H9 (cell line): ENCODE results near the gene BTRC. TPM values are rescaled to one million over a fixed set of nuclear protein-coding genes. Genes with fewer than 3 reads are reported as not detected.

ENCODE experiments used
- DNase-seq: peaks from one replicate; pipeline ENCODE4 v3.0.0-alpha.2; 2017
- H2AFZ ChIP-seq: one replicate; pipeline ENCODE4 v1.6.1; 2013; ENCODE audit warnings: mild to moderate bottlenecking, low read length, control low read depth, moderate library complexity
- H2AK5ac ChIP-seq: 2 replicates; pipeline ENCODE4 v1.6.1; 2013; ENCODE audit warnings: low read length, control low read depth, mixed read lengths; ENCODE audit not compliant: insufficient read length
- H2BK120ac ChIP-seq: one replicate; pipeline ENCODE4 v1.6.1; 2013; ENCODE audit warnings: low read depth, mild to moderate bottlenecking, low read length, control low read depth, inconsistent platforms; ENCODE audit not compliant: poor library complexity, severe bottlenecking
- H2BK12ac ChIP-seq: 2 replicates; pipeline ENCODE4 v1.6.1; 2013; ENCODE audit warnings: low read length, control low read depth, mixed read lengths, low read depth; ENCODE audit not compliant: insufficient read length
- H2BK15ac ChIP-seq: 2 replicates; pipeline ENCODE4 v1.6.1; 2013; ENCODE audit warnings: low read depth, low read length, control low read depth
- H2BK20ac ChIP-seq: one replicate; pipeline ENCODE4 v1.6.1; 2013; ENCODE audit warnings: low read depth, mild to moderate bottlenecking, low read length, control low read depth, inconsistent platforms; ENCODE audit not compliant: poor library complexity, severe bottlenecking
- H2BK5ac ChIP-seq: 2 replicates; pipeline ENCODE4 v1.6.1; 2013; ENCODE audit warnings: low read length, control low read depth, mixed read lengths; ENCODE audit not compliant: insufficient read length
- H3K14ac ChIP-seq: 2 replicates; pipeline ENCODE4 v1.6.1; 2013; ENCODE audit warnings: low read length, control low read depth; ENCODE audit not compliant: insufficient read depth
- H3K18ac ChIP-seq: 2 replicates; pipeline ENCODE4 v1.6.1; 2013; ENCODE audit warnings: low read depth, mild to moderate bottlenecking, mixed read lengths, low read length, control low read depth; ENCODE audit not compliant: insufficient read length
- H3K23ac ChIP-seq: 2 replicates; pipeline ENCODE4 v1.6.1; 2013; ENCODE audit warnings: low read length, control low read depth, mixed read lengths, low read depth; ENCODE audit not compliant: insufficient read length
- H3K23me2 ChIP-seq: 2 replicates; pipeline ENCODE4 v1.6.1; 2013; ENCODE audit warnings: low read depth, mild to moderate bottlenecking, mixed read lengths, low read length, control low read depth; ENCODE audit not compliant: insufficient read length, poor library complexity, severe bottlenecking
- H3K27ac ChIP-seq: 2 replicates; pipeline ENCODE4 v1.5.1; 2013; ENCODE audit warnings: low read length, control low read depth, mixed read lengths, low read depth; ENCODE audit not compliant: insufficient read length
- H3K27me3 ChIP-seq: 2 replicates; pipeline ENCODE4 v1.6.1; 2013; ENCODE audit warnings: low read length, control low read depth, inconsistent platforms; ENCODE audit not compliant: insufficient read depth
- H3K4ac ChIP-seq: 2 replicates; pipeline ENCODE4 v1.6.1; 2013; ENCODE audit warnings: low read depth, mild to moderate bottlenecking, control low read depth, inconsistent platforms, low read length, moderate library complexity
- H3K4me1 ChIP-seq: 2 replicates; pipeline ENCODE4 v1.6.1; 2013; ENCODE audit warnings: low read length, control low read depth, inconsistent platforms; ENCODE audit not compliant: insufficient read depth
- H3K4me2 ChIP-seq: 2 replicates; pipeline ENCODE4 v1.6.1; 2013; ENCODE audit warnings: low read length, control low read depth, mixed read lengths; ENCODE audit not compliant: insufficient read length, insufficient read depth
- H3K56ac ChIP-seq: 2 replicates; pipeline ENCODE4 v1.6.1; 2013; ENCODE audit warnings: low read depth, mild to moderate bottlenecking, mixed read lengths, low read length, control low read depth; ENCODE audit not compliant: insufficient read length
- H3K79me1 ChIP-seq: 2 replicates; pipeline ENCODE4 v1.6.1; 2013; ENCODE audit warnings: low read depth, mild to moderate bottlenecking, moderate library complexity, low read length, control low read depth, inconsistent platforms; ENCODE audit not compliant: insufficient read depth, poor library complexity, severe bottlenecking
- H3K79me2 ChIP-seq: 2 replicates; pipeline ENCODE4 v1.6.1; 2013; ENCODE audit warnings: low read length, control low read depth, inconsistent platforms; ENCODE audit not compliant: insufficient read depth
- H3K9ac ChIP-seq: 2 replicates; pipeline ENCODE4 v1.6.1; 2013; ENCODE audit warnings: low read length, control low read depth, mixed read lengths; ENCODE audit not compliant: insufficient read length; ENCODE audit errors: extremely low read depth
- H3K9me3 ChIP-seq: one replicate; pipeline ENCODE4 v1.6.1; 2013; ENCODE audit warnings: low read depth, low read length, inconsistent platforms; ENCODE audit not compliant: control insufficient read depth
- H3T11ph ChIP-seq: one replicate; pipeline ENCODE4 v1.6.1; 2013; ENCODE audit warnings: mild to moderate bottlenecking, low read length, control low read depth, inconsistent platforms
- H4K20me1 ChIP-seq: one replicate; pipeline ENCODE4 v1.6.1; 2013; ENCODE audit not compliant: control insufficient read depth, insufficient read length, insufficient read depth
- H4K5ac ChIP-seq: 2 replicates; pipeline ENCODE4 v1.6.1; 2013; ENCODE audit warnings: low read depth, mild to moderate bottlenecking, mixed read lengths, low read length, control low read depth; ENCODE audit not compliant: insufficient read length
- H4K8ac ChIP-seq: replicated peaks from 2 replicates; pipeline ENCODE4 v1.6.1; 2013; ENCODE audit warnings: low read length, control low read depth, mixed read lengths, low read depth; ENCODE audit not compliant: insufficient read length
- H4K91ac ChIP-seq: 2 replicates; pipeline ENCODE4 v1.6.1; 2013; ENCODE audit warnings: low read depth, mild to moderate bottlenecking, moderate library complexity, mixed read lengths, low read length, control low read depth; ENCODE audit not compliant: insufficient read length
- H3K27ac Mint-ChIP-seq, 3 experiments: 2 replicates in 2 of 3; 3 replicates in 1 of 3; pipeline ENCODE4 v1.8.0; 2020 to 2021; ENCODE audit warnings: mixed read lengths in 3 of 3, mild to moderate bottlenecking in 1 of 3, moderate library complexity in 1 of 3
- H3K27me3 Mint-ChIP-seq: 2 replicates; pipeline ENCODE4 v1.8.0; 2021; ENCODE audit warnings: low read depth, mild to moderate bottlenecking, moderate library complexity, mixed read lengths
- H3K36me3 Mint-ChIP-seq, 3 experiments: 2 replicates in 2 of 3; 3 replicates in 1 of 3; pipeline ENCODE4 v1.8.0; 2020 to 2021; ENCODE audit warnings: low read depth in 3 of 3, mixed read lengths in 3 of 3; ENCODE audit not compliant: insufficient read depth in 1 of 3
- H3K4me1 Mint-ChIP-seq, 2 experiments: 2 replicates each; pipeline ENCODE4 v1.8.0; 2020; ENCODE audit warnings: mixed read lengths in 2 of 2
- H3K4me3 Mint-ChIP-seq, 2 experiments: 2 replicates in 1 of 2; 3 replicates in 1 of 2; pipeline ENCODE4 v1.8.0; 2020 to 2021; ENCODE audit warnings: mild to moderate bottlenecking in 2 of 2, mixed read lengths in 2 of 2, moderate library complexity in 1 of 2
- H3K9me3 Mint-ChIP-seq, 2 experiments: 2 replicates in 1 of 2; 3 replicates in 1 of 2; pipeline ENCODE4 v1.8.0; 2020; ENCODE audit warnings: mild to moderate bottlenecking in 2 of 2, mixed read lengths in 2 of 2, moderate library complexity in 1 of 2
- CTCF ChIP-seq: fragments of 200-600 bp; sonication (generic); conservative IDR thresholded peaks from 3 replicates; pipeline ENCODE4 v1.8.0; 2021; ENCODE audit warnings: antibody characterized with exemption, mild to moderate bottlenecking
- WGBS: extraction: QIAGEN DNeasy Blood & Tissue Kit; methylation state at CpG from one replicate; pipeline ENCODE4 v1.1.7; 2013; ENCODE audit warnings: missing lambda C conversion rate, low lambda C conversion rate, mixed read lengths; ENCODE audit not compliant: insufficient read length; ENCODE audit errors: extremely low coverage; 5-methylcytosine and 5-hydroxymethylcytosine counted together
- total RNA-seq: library from RNA; stranded (reverse); gene quantifications from 2 replicates; pipeline ENCODE4 v1.2.1, GENCODE V29; 2021

The BTRC gene
- total RNA-seq, 1 experiment from 2014 or later: 24.2 TPM

DNA sequence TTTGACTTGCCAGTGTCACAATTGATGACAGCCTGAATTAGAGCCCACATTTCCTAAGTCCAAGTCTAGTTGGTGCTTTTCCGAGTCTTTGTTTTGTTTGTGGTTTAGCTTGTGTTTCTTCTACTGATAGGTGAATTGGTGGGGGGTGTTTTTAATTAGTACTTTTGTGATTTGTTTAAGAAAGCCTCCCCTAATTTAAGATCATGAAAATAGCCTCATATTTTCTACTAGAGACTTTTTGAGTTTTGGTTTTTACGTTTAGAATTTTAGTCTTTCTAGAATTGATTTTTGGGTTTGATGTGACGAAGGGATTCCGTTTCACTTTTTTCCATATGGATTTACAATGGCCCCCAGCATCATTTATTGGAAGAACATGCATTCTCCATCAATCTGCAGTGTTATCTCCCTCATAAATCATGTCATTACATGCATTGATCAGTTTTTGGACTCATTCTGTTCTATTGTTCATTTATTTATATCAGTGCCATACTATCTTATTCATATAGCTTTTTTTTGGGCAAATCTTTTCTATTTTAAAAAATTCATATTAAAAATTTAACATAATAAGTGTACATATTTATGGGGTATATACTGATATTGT is 32.8 kb downstream of the BTRC start:
- no peaks in the 10 kb centered on the region for H3K36me3 Mint-ChIP-seq
- no peak for TF ChIP-seq CTCF
- H2BK120ac ChIP-seq: no peak overlapping the region
- H3K4me1 ChIP-seq: no peaks in the 10 kb centered on the region
- H3K79me2 ChIP-seq: no peaks in the 10 kb centered on the region
- H4K20me1 ChIP-seq: no peaks in the 10 kb centered on the region
- H3K9me3 ChIP-seq: no peaks in the 10 kb centered on the region
- 100% methylated on average over 2 of the region's 4 CpGs for WGBS
- H3K27me3 Mint-ChIP-seq: no peaks in the 10 kb centered on the region
- H2AK5ac ChIP-seq: no peak overlapping the region
- no peak overlapping the region for H3K9ac ChIP-seq
- H2BK5ac ChIP-seq: no peak overlapping the region
- H3K4me3 Mint-ChIP-seq: no peak overlapping the region
- no peak overlapping the region for H3K56ac ChIP-seq
- H3K18ac ChIP-seq: no peak overlapping the region
- no peak overlapping the region for H3K23ac ChIP-seq
- H4K8ac ChIP-seq: no peak overlapping the region
- H2BK15ac ChIP-seq: no peak overlapping the region
- H3K27me3 ChIP-seq: no peaks in the 10 kb centered on the region
- H3K4me2 ChIP-seq: no peak overlapping the region
- no peak overlapping the region for H3T11ph ChIP-seq
- H4K5ac ChIP-seq: no peak overlapping the region
- no peaks in the 10 kb centered on the region for H3K23me2 ChIP-seq
- no peak overlapping the region for H3K4ac ChIP-seq
- H4K91ac ChIP-seq: no peak overlapping the region
- no peaks in the 10 kb centered on the region for H3K9me3 Mint-ChIP-seq
- no peaks in the 10 kb centered on the region for H3K4me1 Mint-ChIP-seq
- no peak overlapping the region for H3K27ac ChIP-seq
- no peak overlapping the region for H2AFZ ChIP-seq
- no peaks in the 10 kb centered on the region for H3K79me1 ChIP-seq
- no peak overlapping the region for H3K27ac Mint-ChIP-seq
- H2BK20ac ChIP-seq: no peak overlapping the region
- H2BK12ac ChIP-seq: no peak overlapping the region
- H3K14ac ChIP-seq: no peak overlapping the region
- DNase-seq: no peak
